Left cardiac atrium (tissue), 4 donors: ENCODE data around the gene ZNF502. TPM values are rescaled to one million over a fixed set of nuclear protein-coding genes. Genes with fewer than 3 reads are reported as not detected.
"Not testable (repeated sequence)": the region's sequence is repeated elsewhere in the genome, so short reads cannot be mapped to it uniquely, and the experiment has no call there.

ENCODE experiments used
- ATAC-seq, 2 donors: fragments of 200-7000 bp; cut with Tn5 transposase; one replicate each; pipeline ENCODE4 v1.9.1; 2020; ENCODE audit warnings: mild to moderate bottlenecking in 2 of 2, moderate library complexity in 2 of 2
- DNase-seq: peaks from one replicate; pipeline ENCODE4 v3.0.0-alpha.2; 2020
- intact Hi-C, 2 donors: fragments of 100-400 bp; cut with DNase I; formaldehyde crosslinking; loops; one replicate each; pipeline versions ENCODE4 v1.14.1 to v1.15.1; 2022 to 2023
- long read RNA-seq: library from polyadenylated mRNA; unstranded; transcript quantifications from one replicate; pipeline ENCODE4 v2.0.0, GENCODE V29; 2021
- total RNA-seq, 2 donors: library from RNA; stranded (reverse); fragmentation: NEBNext Ultra II Directional; extraction: Animal tissue kit (Norgen Biotek cat#: 25700); gene quantifications; one replicate each; pipeline ENCODE4 v1.2.1, GENCODE V29; 2021
- donor health status: DM: no; HTN: yes; CAD: no.
- donor health status: DM: no; HTN: yes; CAD: no; lungs with severe emphysema.
- donor health status: DM: yes; HTN: yes; CAD: no.
- donor health status: Dilated cardiomyopathy.

ZNF502 gene
- 1 to 10 TPM; 3.4 to 4.4 TPM for total RNA-seq
- long read RNA-seq, transcript ZNF502-203 (3 exons, 2,314 nt): major isoform, 6 of 8 reads
- long read RNA-seq, partial matches to known transcripts: 0 of 8 reads
- long read RNA-seq, other reads (novel, unspliced or antisense): 2 of 8 reads

GRCh38 chr3:44712455-44713075, at the start of gene ZNF502:
Gene ZNF502, plus strand, starts transcription at chr3:44712660. Its CDS starts 7,602 bp downstream, at chr3:44720262.
- peak; percentile 92 for DNase-seq
- ATAC-seq: peak; percentile 99
- intact Hi-C loops: loop anchor here in 1 of 2 donors (2.0 kb wide), 1 partner anchor 16 kb away; the partner anchor contains the start of gene ZNF501

GRCh38 chr3:44665173-44665572, 47.3 kb upstream of the ZNF502 start:
- ATAC-seq (no peak), DNase-seq (no peak)
- intact Hi-C loops: no loop called here

- intact Hi-C loops: no loop called here
- DNase-seq (no peak), ATAC-seq (no peak)
Measured at GRCh38 chr3:44666346-44666745, 46.1 kb upstream of the ZNF502 start.

GRCh38 chr3:44669760-44670159, 42.7 kb upstream of the ZNF502 start:
- ATAC-seq (no peak), DNase-seq (no peak)
- intact Hi-C loops: no loop called here

GRCh38 chr3:44673466-44673865, 39.0 kb upstream of the ZNF502 start:
- DNase-seq, intact Hi-C loops, ATAC-seq: not testable (repeated sequence)

- ATAC-seq: no peak
- intact Hi-C loops: no loop called here
- no peak for DNase-seq
Measured at GRCh38 chr3:44674211-44674610, 38.2 kb upstream of the ZNF502 start.

- intact Hi-C loops: no loop called here
- ATAC-seq: no peak
- no peak for DNase-seq
Measured at GRCh38 chr3:44678480-44679116, 33.9 kb upstream of the ZNF502 start.

- no peak for ATAC-seq
- intact Hi-C loops: no loop called here
Measured at GRCh38 chr3:44680921-44681455, 31.5 kb upstream of the ZNF502 start.

GRCh38 chr3:44682182-44682896, 30.1 kb upstream of the ZNF502 start:
- intact Hi-C loops: no loop called here

More at GRCh38 chr3:44680921-44681455, 31.5 kb upstream of the ZNF502 start:
- DNase-seq: no peak

GRCh38 chr3:44685128-44685800, 27.2 kb upstream of the ZNF502 start:
- DNase-seq: peak; percentile 89
- ATAC-seq: peak; percentile 98 to 99
- intact Hi-C loops: no loop called here

More at GRCh38 chr3:44682182-44682896, 30.1 kb upstream of the ZNF502 start:
- DNase-seq (no peak), ATAC-seq (no peak)

GRCh38 chr3:44687898-44688297, 24.6 kb upstream of the ZNF502 start:
- ATAC-seq (no peak), DNase-seq (no peak)
- intact Hi-C loops: no loop called here

- intact Hi-C loops: no loop called here
- ATAC-seq: no peak
- DNase-seq: no peak
Measured at GRCh38 chr3:44721231-44722102, 9.0 kb downstream of the ZNF502 start.

- no peak for ATAC-seq
- intact Hi-C loops: no loop called here
Measured at GRCh38 chr3:44722103-44722401, 9.6 kb downstream of the ZNF502 start.

GRCh38 chr3:44729384-44729910, 17.0 kb downstream of the ZNF502 start, which contains the start of gene ZNF501:
Gene ZNF501, plus strand, starts transcription at chr3:44729635. Its CDS starts 4,787 bp downstream, at chr3:44734422.
- intact Hi-C loops: loop anchor here in 1 of 2 donors (2.0 kb wide), 1 partner anchor 17 kb away; the partner anchor contains the start of gene ZNF502
- DNase-seq (peak; percentile 97), ATAC-seq (peak; percentile 100)

More at GRCh38 chr3:44722103-44722401, 9.6 kb downstream of the ZNF502 start:
- no peak for DNase-seq

GRCh38 chr3:44734646-44735168, 22.2 kb downstream of the ZNF502 start:
- intact Hi-C loops: no loop called here
- ATAC-seq (no peak), DNase-seq (no peak)

GRCh38 chr3:44761101-44761423, 48.6 kb downstream of the ZNF502 start:
- DNase-seq (no peak), ATAC-seq (no peak)
- intact Hi-C loops: no loop called here

GRCh38 chr3:44761424-44762169, 49.1 kb downstream of the ZNF502 start, which contains the start of the genes KIAA1143 and KIF15:
Gene KIAA1143, minus strand, starts transcription at chr3:44761619. Its CDS starts 17 bp downstream, at chr3:44761602.
Gene KIF15, plus strand, starts transcription at chr3:44761794. Its CDS starts 72 bp downstream, at chr3:44761866.
- intact Hi-C loops: no loop called here
- DNase-seq (peak; percentile 97), ATAC-seq (peak; percentile 100)
